ENCODE data around the gene LENG9. TPM values are rescaled to one million over a fixed set of nuclear protein-coding genes. Genes with fewer than 3 reads are reported as not detected.

LENG9 gene
- polyA plus RNA-seq, 4 donors, result 8.7 to 14.1 (median 10.5) TPM

DNA sequence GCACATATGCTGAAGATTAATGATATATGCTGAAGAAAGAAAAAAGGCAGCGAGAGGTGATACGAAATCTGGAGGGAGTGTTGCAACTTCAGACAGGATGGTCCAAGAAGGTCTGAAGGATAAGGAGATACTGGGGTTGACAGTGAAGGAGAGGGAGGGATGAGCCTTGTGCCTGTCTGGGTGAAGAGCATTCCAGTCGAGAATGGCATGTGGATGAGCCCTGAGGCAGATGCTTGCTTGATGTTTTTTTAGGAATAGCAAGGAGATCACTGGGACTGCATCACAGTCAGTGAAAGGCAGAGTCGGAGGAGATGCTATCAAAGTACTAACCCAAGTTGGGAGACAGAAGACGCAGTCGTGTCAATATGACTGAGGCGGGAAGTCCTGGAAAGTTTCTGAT lies 25.8 kb upstream of the LENG9 start:
- Histone ChIP-seq H3K4me3 (ENCODE audit: low read depth in 1 of 3, low read length in 3 of 3) (no peak overlapping the region), H3K36me3 (ENCODE audit: control insufficient read depth in 3 of 3, insufficient read depth in 2 of 3, low read depth in 1 of 3, low read length in 3 of 3) (no peaks in the 10 kb centered on the region), H3K4me1 (ENCODE audit: control insufficient read depth in 3 of 3, insufficient read depth in 2 of 3, low read depth in 1 of 3, low read length in 2 of 3) (no peaks in the 10 kb centered on the region), H3K27ac (ENCODE audit: low read depth in 1 of 3, low read length in 2 of 3) (no peak overlapping the region), H3K27me3 (ENCODE audit: control insufficient read depth in 3 of 3, insufficient read depth in 3 of 3, low read length in 3 of 3) (peaks cover 0 to 3% (median 0%) of the 10 kb centered on the region in 3 donors), H3K9me3 (ENCODE audit: control insufficient read depth in 2 of 2, insufficient read depth in 1 of 2, low read depth in 1 of 2, low read length in 1 of 2) (no peaks in the 10 kb centered on the region)
- no peak for FAIRE-seq
- 66 to 80% (median 75%) methylated on average over 7 of the region's 7 CpGs for WGBS, 3 donors
- DNase-seq, result no peak

GRCh38 chr19:54485851-54486250 lies 22.3 kb upstream of the LENG9 start:
- Histone ChIP-seq H3K9me3 (ENCODE audit: control insufficient read depth in 2 of 2, insufficient read depth in 1 of 2, low read depth in 1 of 2, low read length in 1 of 2) (no peaks in the 10 kb centered on the region), H3K36me3 (ENCODE audit: control insufficient read depth in 3 of 3, insufficient read depth in 2 of 3, low read depth in 1 of 3, low read length in 3 of 3) (no peaks in the 10 kb centered on the region), H3K27me3 (ENCODE audit: control insufficient read depth in 3 of 3, insufficient read depth in 3 of 3, low read length in 3 of 3) (no peaks in the 10 kb centered on the region), H3K4me3 (ENCODE audit: low read depth in 1 of 3, low read length in 3 of 3) (no peak overlapping the region), H3K4me1 (ENCODE audit: control insufficient read depth in 3 of 3, insufficient read depth in 2 of 3, low read depth in 1 of 3, low read length in 2 of 3) (no peaks in the 10 kb centered on the region), H3K27ac (ENCODE audit: low read depth in 1 of 3, low read length in 2 of 3) (no peak overlapping the region)
- FAIRE-seq (no peak), DNase-seq (no peak)
- 58 to 73% (median 64%) methylated on average over 3 to 5 of the region's 5 CpGs for WGBS, 3 donors

- no peaks in the 10 kb centered on the region for H3K36me3 ChIP-seq (ENCODE audit: control insufficient read depth in 3 of 3, insufficient read depth in 2 of 3, low read depth in 1 of 3, low read length in 3 of 3)
- H3K27me3 ChIP-seq (ENCODE audit: control insufficient read depth in 3 of 3, insufficient read depth in 3 of 3, low read length in 3 of 3), result no peaks in the 10 kb centered on the region
- H3K4me1 ChIP-seq (ENCODE audit: control insufficient read depth in 3 of 3, insufficient read depth in 2 of 3, low read depth in 1 of 3, low read length in 2 of 3), result no peaks in the 10 kb centered on the region
- WGBS, 3 donors, result 74 to 83% (median 81%) methylated on average over 10 of the region's 10 CpGs
- H3K9me3 ChIP-seq (ENCODE audit: control insufficient read depth in 2 of 2, insufficient read depth in 1 of 2, low read depth in 1 of 2, low read length in 1 of 2), result no peaks in the 10 kb centered on the region
- no peak for FAIRE-seq
- H3K27ac ChIP-seq (ENCODE audit: low read depth in 1 of 3, low read length in 2 of 3), result no peak overlapping the region
- no peak for DNase-seq
- H3K4me3 ChIP-seq (ENCODE audit: low read depth in 1 of 3, low read length in 3 of 3), result no peak overlapping the region
Measured at GRCh38 chr19:54484451-54484850, 20.9 kb upstream of the LENG9 start.

DNA sequence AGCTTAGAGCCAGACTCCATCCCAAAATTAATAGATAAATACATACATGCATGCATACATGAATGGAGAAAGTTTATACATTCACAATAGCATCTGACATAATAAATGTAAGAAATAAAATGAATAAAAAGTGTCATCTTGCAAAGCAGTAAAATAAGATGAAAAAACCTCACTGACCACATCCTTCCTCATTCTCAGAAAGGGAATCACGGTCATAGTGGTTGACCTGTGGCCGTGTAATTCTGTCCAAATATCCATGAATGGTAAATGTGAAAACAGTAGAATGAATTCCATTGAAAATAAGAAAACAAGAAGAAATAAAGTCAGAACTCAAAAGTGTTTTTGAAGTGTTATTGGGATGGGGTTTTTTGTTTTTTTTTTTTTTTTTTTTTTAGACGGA lies 19.3 kb upstream of the LENG9 start:
- H3K4me1 ChIP-seq (ENCODE audit: control insufficient read depth in 3 of 3, insufficient read depth in 2 of 3, low read depth in 1 of 3, low read length in 2 of 3), result peaks cover 0 to 2% (median 0%) of the 10 kb centered on the region in 3 donors
- no peak overlapping the region for H3K27ac ChIP-seq (ENCODE audit: low read depth in 1 of 3, low read length in 2 of 3)
- DNase-seq (no peak), FAIRE-seq (no peak)
- H3K36me3 ChIP-seq (ENCODE audit: control insufficient read depth in 3 of 3, insufficient read depth in 2 of 3, low read depth in 1 of 3, low read length in 3 of 3), result no peaks in the 10 kb centered on the region
- no peak overlapping the region for H3K4me3 ChIP-seq (ENCODE audit: low read depth in 1 of 3, low read length in 3 of 3)
- H3K9me3 ChIP-seq (ENCODE audit: control insufficient read depth in 2 of 2, insufficient read depth in 1 of 2, low read depth in 1 of 2, low read length in 1 of 2), result no peaks in the 10 kb centered on the region
- WGBS, 3 donors, result 48 to 69% (median 59%) methylated on average over 3 of the region's 3 CpGs
- H3K27me3 ChIP-seq (ENCODE audit: control insufficient read depth in 3 of 3, insufficient read depth in 3 of 3, low read length in 3 of 3), result no peaks in the 10 kb centered on the region

DNA sequence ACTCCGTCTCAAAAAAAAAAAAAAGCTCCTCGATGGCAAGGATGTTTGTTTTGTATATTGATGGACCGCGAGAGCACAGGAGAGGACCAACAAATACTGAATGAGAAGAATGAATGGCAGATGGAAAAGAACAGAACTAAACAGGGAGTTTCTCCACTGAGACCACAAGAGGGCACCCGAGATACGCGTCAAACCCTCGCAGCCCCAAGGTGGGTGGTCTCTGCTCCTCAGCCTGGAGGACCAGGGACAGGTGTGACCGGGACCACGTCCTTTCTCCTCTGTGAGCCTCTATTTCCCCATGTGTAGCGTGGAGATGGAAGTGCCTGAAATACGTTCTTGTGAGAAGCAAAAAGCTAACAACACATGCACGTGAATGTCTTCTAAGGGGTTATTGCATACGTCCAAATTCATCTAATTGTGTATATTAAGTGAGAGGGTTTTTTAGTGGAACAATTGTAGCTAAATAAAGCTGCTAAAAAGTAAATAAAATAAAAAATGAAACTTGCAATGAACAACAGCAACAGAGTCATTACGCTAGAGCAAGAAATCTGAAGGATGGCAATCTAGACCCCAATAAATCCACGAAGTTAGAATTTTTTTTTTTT lies 17.9 kb upstream of the LENG9 start:
- 10 to 12% (median 10%) methylated on average over 16 of the region's 16 CpGs for WGBS, 3 donors
- peak; percentile 60 to 68 for DNase-seq
- Histone ChIP-seq H3K27ac (ENCODE audit: low read depth in 1 of 3, low read length in 2 of 3) (no peak overlapping the region), H3K36me3 (ENCODE audit: control insufficient read depth in 3 of 3, insufficient read depth in 2 of 3, low read depth in 1 of 3, low read length in 3 of 3) (no peaks in the 10 kb centered on the region), H3K4me3 (ENCODE audit: low read depth in 1 of 3, low read length in 3 of 3) (no peak overlapping the region), H3K27me3 (ENCODE audit: control insufficient read depth in 3 of 3, insufficient read depth in 3 of 3, low read length in 3 of 3) (no peaks in the 10 kb centered on the region), H3K4me1 (ENCODE audit: control insufficient read depth in 3 of 3, insufficient read depth in 2 of 3, low read depth in 1 of 3, low read length in 2 of 3) (peaks cover 0 to 13% (median 0%) of the 10 kb centered on the region in 3 donors), H3K9me3 (ENCODE audit: control insufficient read depth in 2 of 2, insufficient read depth in 1 of 2, low read depth in 1 of 2, low read length in 1 of 2) (no peaks in the 10 kb centered on the region)
- no peak for FAIRE-seq

DNA sequence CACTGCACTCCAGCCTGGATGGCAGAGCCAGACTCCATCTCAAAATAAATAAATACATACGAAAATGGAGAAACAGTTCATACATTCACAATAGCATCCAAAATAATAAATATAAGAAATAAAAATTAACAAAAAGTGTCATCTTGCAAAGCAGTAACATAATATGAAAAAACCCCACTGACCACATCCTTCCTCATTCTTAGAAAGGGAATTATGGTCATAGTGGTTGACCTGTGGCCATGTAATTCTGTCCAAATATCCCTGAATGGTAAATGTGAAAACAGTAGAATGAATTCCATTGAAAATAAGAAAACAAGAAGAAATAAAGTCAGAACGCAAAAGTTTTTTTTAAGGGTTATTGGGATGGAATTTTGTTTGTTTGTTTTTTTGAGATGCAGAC lies 16.5 kb upstream of the LENG9 start:
- Histone ChIP-seq H3K9me3 (ENCODE audit: control insufficient read depth in 2 of 2, insufficient read depth in 1 of 2, low read depth in 1 of 2, low read length in 1 of 2) (no peaks in the 10 kb centered on the region), H3K4me3 (ENCODE audit: low read depth in 1 of 3, low read length in 3 of 3) (no peak overlapping the region), H3K27me3 (ENCODE audit: control insufficient read depth in 3 of 3, insufficient read depth in 3 of 3, low read length in 3 of 3) (no peaks in the 10 kb centered on the region), H3K36me3 (ENCODE audit: control insufficient read depth in 3 of 3, insufficient read depth in 2 of 3, low read depth in 1 of 3, low read length in 3 of 3) (no peaks in the 10 kb centered on the region), H3K27ac (ENCODE audit: low read depth in 1 of 3, low read length in 2 of 3) (no peak overlapping the region), H3K4me1 (ENCODE audit: control insufficient read depth in 3 of 3, insufficient read depth in 2 of 3, low read depth in 1 of 3, low read length in 2 of 3) (peaks cover 0 to 13% (median 0%) of the 10 kb centered on the region in 3 donors)
- no peak for FAIRE-seq
- no peak for DNase-seq
- 64 to 81% (median 68%) methylated on average over 2 of the region's 2 CpGs for WGBS, 3 donors

DNA sequence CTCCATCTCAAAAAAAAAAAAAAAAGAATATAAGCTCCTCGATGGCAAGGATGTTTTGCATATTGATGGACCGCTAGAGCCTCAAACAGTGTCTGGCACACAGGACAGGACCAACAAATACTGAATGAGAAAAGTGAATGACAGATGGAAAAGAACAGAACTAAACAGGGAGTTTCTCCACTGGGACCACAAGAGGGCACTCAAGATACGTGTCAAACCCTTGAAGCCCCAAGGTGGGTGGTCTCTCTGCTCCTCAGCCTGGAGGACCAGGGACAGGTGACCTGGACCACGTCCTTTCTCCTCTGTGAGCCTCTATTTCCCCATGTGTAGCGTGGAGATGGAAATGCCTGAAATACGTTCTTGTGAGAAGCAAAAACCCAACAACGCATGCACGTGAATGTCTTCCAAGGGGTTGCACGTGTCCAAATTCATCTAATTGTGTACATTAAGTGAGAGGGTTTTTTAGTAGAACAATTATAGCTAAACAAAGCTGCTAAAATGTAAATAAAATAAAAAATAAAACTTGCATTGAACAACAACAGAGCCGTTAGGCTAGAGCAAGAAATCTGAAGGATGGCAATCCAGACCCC lies 15.2 kb upstream of the LENG9 start:
- FAIRE-seq (no peak), DNase-seq (peak; percentile 62 to 63)
- WGBS, 3 donors, result 19 to 23% (median 22%) methylated on average over 10 of the region's 10 CpGs
- Histone ChIP-seq H3K27ac (ENCODE audit: low read depth in 1 of 3, low read length in 2 of 3) (no peak overlapping the region), H3K9me3 (ENCODE audit: control insufficient read depth in 2 of 2, insufficient read depth in 1 of 2, low read depth in 1 of 2, low read length in 1 of 2) (no peaks in the 10 kb centered on the region), H3K4me3 (ENCODE audit: low read depth in 1 of 3, low read length in 3 of 3) (no peak overlapping the region), H3K36me3 (ENCODE audit: control insufficient read depth in 3 of 3, insufficient read depth in 2 of 3, low read depth in 1 of 3, low read length in 3 of 3) (no peaks in the 10 kb centered on the region), H3K27me3 (ENCODE audit: control insufficient read depth in 3 of 3, insufficient read depth in 3 of 3, low read length in 3 of 3) (no peaks in the 10 kb centered on the region), H3K4me1 (ENCODE audit: control insufficient read depth in 3 of 3, insufficient read depth in 2 of 3, low read depth in 1 of 3, low read length in 2 of 3) (peaks cover 0 to 16% (median 2%) of the 10 kb centered on the region in 3 donors)

DNA sequence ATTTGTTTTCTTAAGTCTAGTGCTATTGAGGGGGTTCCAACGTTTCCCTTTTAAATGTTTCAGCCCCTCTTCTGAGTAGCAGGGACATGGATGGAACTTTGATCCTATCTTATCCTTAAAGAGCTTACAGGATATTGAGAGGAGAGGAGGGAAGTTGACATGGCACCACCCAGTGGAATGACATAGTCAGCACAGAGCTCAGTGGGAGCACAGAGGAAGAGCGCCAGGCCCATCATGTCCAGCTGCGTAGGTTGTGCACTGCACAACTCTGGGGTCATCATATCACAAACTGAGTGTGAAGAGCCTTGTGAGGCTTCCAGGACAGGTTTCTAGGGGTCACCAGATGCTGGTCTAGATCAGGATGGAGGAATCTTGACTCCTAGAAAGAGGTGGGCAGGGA lies 14.1 kb upstream of the LENG9 start:
- Histone ChIP-seq H3K4me3 (ENCODE audit: low read depth in 1 of 3, low read length in 3 of 3) (no peak overlapping the region), H3K27me3 (ENCODE audit: control insufficient read depth in 3 of 3, insufficient read depth in 3 of 3, low read length in 3 of 3) (no peaks in the 10 kb centered on the region), H3K27ac (ENCODE audit: low read depth in 1 of 3, low read length in 2 of 3) (no peak overlapping the region), H3K9me3 (ENCODE audit: control insufficient read depth in 2 of 2, insufficient read depth in 1 of 2, low read depth in 1 of 2, low read length in 1 of 2) (no peaks in the 10 kb centered on the region), H3K4me1 (ENCODE audit: control insufficient read depth in 3 of 3, insufficient read depth in 2 of 3, low read depth in 1 of 3, low read length in 2 of 3) (peaks cover 0 to 22% (median 3%) of the 10 kb centered on the region in 3 donors), H3K36me3 (ENCODE audit: control insufficient read depth in 3 of 3, insufficient read depth in 2 of 3, low read depth in 1 of 3, low read length in 3 of 3) (no peaks in the 10 kb centered on the region)
- peak; percentile 52 to 77 for DNase-seq
- no peak for FAIRE-seq
- 38 to 60% (median 54%) methylated on average over 3 of the region's 3 CpGs for WGBS, 3 donors

- 84 to 88% (median 88%) methylated on average over 11 of the region's 11 CpGs for WGBS, 3 donors
- Histone ChIP-seq H3K4me3 (ENCODE audit: low read depth in 1 of 3, low read length in 3 of 3) (no peak overlapping the region), H3K36me3 (ENCODE audit: control insufficient read depth in 3 of 3, insufficient read depth in 2 of 3, low read depth in 1 of 3, low read length in 3 of 3) (peaks cover 0 to 7% (median 0%) of the 10 kb centered on the region in 3 donors), H3K27me3 (ENCODE audit: control insufficient read depth in 3 of 3, insufficient read depth in 3 of 3, low read length in 3 of 3) (no peaks in the 10 kb centered on the region), H3K27ac (ENCODE audit: low read depth in 1 of 3, low read length in 2 of 3) (no peak overlapping the region), H3K9me3 (ENCODE audit: control insufficient read depth in 2 of 2, insufficient read depth in 1 of 2, low read depth in 1 of 2, low read length in 1 of 2) (no peaks in the 10 kb centered on the region), H3K4me1 (ENCODE audit: control insufficient read depth in 3 of 3, insufficient read depth in 2 of 3, low read depth in 1 of 3, low read length in 2 of 3) (peaks cover 0 to 23% (median 3%) of the 10 kb centered on the region in 3 donors)
- DNase-seq, result no peak
- no peak for FAIRE-seq
Measured at GRCh38 chr19:54475706-54476105, 12.1 kb upstream of the LENG9 start.

All from small intestine (tissue), 7 donors.